NCI-H2029 (cell line): Measurements from ENCODE around the gene NEB.
"Not testable (repeated sequence)": the region's sequence is repeated elsewhere in the genome, so short reads cannot be mapped to it uniquely, and the experiment has no call there.

Experiments used
- DNase-seq: peaks from one replicate; lab custom pipeline; 2025; lab: John Stamatoyannopoulos, UW

Gene NEB

GRCh38 chr2:151614159-151614558, 120.1 kb downstream of the NEB start:
- DNase-seq = no peak

- DNase-seq = no peak
Observed at GRCh38 chr2:151611351-151611750, 122.9 kb downstream of the NEB start.

GRCh38 chr2:151610310-151610709, 124.0 kb downstream of the NEB start:
- no peak for DNase-seq

- no peak for DNase-seq
Observed at GRCh38 chr2:151609705-151610104, 124.6 kb downstream of the NEB start.

GRCh38 chr2:151607459-151608424, 126.5 kb downstream of the NEB start:
- DNase-seq = not testable (repeated sequence)

GRCh38 chr2:151603530-151603929, 130.7 kb downstream of the NEB start:
- DNase-seq = not testable (repeated sequence)

- DNase-seq = not testable (repeated sequence)
Observed at GRCh38 chr2:151602402-151602801, 131.9 kb downstream of the NEB start.

GRCh38 chr2:151601803-151602202, 132.5 kb downstream of the NEB start:
- not testable (repeated sequence) for DNase-seq

- DNase-seq = not testable (repeated sequence)
Observed at GRCh38 chr2:151596903-151597608, 137.2 kb downstream of the NEB start.

- DNase-seq = not testable (repeated sequence)
Observed at GRCh38 chr2:151591908-151592255, 142.4 kb downstream of the NEB start.

- DNase-seq = not testable (repeated sequence)
Observed at GRCh38 chr2:151591250-151591907, 142.9 kb downstream of the NEB start.

GRCh38 chr2:151581300-151581699, 153.0 kb downstream of the NEB start:
- DNase-seq = not testable (repeated sequence)

- DNase-seq = not testable (repeated sequence)
Observed at GRCh38 chr2:151580697-151581096, 153.6 kb downstream of the NEB start.

- no peak for DNase-seq
Observed at GRCh38 chr2:151577116-151577515, 157.2 kb downstream of the NEB start.

GRCh38 chr2:151576080-151576479, 158.2 kb downstream of the NEB start:
- DNase-seq = peak; percentile 95

GRCh38 chr2:151575338-151575737, 158.9 kb downstream of the NEB start:
- no peak for DNase-seq

- DNase-seq = no peak
Observed at GRCh38 chr2:151570191-151570590, 164.1 kb downstream of the NEB start.

- DNase-seq = no peak
Observed at GRCh38 chr2:151569167-151569566, 165.1 kb downstream of the NEB start.

GRCh38 chr2:151568501-151568900, 165.8 kb downstream of the NEB start:
- no peak for DNase-seq

GRCh38 chr2:151567006-151567405, 167.3 kb downstream of the NEB start:
- no peak for DNase-seq

- no peak for DNase-seq
Observed at GRCh38 chr2:151562398-151562797, 171.9 kb downstream of the NEB start.

- no peak for DNase-seq
Observed at GRCh38 chr2:151560289-151560688, 174.0 kb downstream of the NEB start.
